Stimulated activated CD8-positive, alpha-beta memory T cell treated with anti-CD3 and anti-CD28 coated beads, Interleukin-15, amount 100 ng/mL, for 1 hour (primary cell): Measurements from ENCODE around the gene SLC25A22.

ENCODE experiments used
- DNase-seq: peaks from one replicate; pipeline ENCODE4 v3.0.0-alpha.2; 2020; ENCODE audit warnings: low read depth

Gene SLC25A22

GRCh38 chr11:788953-789940, 8.8 kb downstream of the SLC25A22 start:
- DNase-seq = no peak

DNA sequence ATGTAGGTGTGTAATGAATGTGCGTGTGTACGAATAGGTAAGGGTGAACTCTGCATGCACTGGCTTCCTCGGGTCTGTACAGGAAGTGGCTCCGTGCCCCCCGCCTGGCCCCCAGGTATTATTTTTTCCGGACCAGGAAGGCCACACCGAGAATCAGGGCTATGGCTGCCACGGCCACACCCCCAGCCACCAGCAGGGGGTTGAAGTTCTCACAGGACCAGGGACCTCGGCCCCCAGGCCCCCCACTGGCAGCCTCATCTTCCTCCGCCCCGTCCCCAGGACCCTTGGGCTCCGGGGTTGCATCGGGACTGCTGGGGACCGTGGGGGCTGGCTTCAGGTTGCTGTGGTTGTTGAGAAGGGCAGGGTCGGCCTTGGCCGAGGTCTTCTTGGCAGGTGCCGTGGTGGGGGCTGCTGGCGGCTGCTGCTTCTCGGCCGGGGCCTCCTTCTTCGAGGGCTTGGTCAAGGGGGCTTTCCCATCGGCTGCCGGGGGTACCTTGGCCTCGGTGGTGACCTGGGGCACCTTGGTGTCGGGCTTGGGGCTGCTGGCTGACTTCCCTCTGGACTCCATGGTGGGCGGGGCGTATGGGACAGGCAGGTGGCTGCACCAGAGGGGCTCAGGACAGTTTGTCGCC, 10.0 kb downstream of the SLC25A22 start:
- no peak for DNase-seq

- no peak for DNase-seq
These were observed 10.9 kb downstream of the SLC25A22 start for GRCh38 chr11:787084-787675.

DNA sequence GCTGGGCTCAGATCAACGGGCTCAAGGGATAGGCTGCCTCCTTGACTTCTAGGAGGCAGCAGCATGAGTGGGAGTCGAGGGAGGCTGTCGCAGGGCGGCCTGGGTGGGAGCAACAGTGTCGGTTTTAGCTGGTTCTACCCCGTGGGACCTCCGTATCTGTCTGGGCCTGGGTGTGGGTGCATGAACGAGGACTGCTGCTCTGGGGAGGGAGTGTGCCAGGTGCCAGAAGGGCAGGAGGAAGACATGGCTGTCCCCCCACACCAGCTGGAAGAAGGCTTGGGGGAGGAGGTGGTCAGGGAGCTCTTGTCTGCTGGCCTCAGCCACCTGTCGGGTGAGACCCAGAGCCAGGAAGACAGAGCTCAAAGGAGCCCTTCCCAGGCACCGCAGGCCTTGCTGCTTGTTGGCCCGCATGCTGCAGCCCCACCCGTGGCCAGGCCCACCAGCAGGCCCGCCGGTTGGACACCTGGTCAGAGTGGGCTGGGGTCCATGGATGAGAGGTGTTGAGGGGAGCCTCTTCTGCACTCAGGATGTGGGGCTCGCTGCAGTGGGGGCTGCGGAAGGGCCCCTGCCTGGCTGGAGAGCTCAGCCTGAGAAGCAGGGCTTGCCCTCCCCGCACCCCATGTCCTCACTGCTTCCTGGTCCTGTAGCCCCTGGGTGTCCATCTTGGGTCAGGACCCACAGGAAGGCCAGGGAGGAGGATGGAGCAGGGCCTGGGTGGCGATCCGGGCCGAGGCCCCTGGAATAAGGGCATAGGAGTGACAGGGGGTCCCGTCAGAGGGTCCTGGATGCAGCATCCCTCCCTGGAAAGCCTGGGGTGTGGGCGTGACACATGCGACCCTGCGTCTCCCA, 11.6 kb downstream of the SLC25A22 start:
- DNase-seq = no peak

DNA sequence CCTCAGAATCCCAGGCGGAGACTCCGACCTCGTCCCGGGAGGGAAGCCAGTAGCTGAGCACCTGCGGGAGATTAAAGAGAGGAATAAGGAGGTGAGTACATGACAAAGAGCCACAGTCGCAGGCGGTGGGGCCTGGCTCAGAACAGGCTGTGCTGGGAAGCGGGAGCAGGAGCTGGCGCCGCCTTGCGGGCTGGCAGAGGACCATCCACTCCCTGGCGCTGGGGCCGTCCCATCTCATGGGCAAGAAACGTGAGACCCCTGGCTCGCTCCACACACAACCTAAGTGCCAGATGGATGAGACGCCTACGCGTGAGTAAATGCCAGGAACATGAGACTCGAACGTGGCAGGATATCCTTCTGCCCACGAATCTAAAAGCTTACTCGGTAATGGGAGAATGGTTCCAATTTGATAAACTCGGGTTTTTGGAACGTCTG, 14.5 kb downstream of the SLC25A22 start:
- no peak for DNase-seq

- DNase-seq = no peak
These were observed 15.6 kb downstream of the SLC25A22 start for GRCh38 chr11:782264-783174.

GRCh38 chr11:779955-780532, 18.0 kb downstream of the SLC25A22 start:
- DNase-seq = no peak

DNA sequence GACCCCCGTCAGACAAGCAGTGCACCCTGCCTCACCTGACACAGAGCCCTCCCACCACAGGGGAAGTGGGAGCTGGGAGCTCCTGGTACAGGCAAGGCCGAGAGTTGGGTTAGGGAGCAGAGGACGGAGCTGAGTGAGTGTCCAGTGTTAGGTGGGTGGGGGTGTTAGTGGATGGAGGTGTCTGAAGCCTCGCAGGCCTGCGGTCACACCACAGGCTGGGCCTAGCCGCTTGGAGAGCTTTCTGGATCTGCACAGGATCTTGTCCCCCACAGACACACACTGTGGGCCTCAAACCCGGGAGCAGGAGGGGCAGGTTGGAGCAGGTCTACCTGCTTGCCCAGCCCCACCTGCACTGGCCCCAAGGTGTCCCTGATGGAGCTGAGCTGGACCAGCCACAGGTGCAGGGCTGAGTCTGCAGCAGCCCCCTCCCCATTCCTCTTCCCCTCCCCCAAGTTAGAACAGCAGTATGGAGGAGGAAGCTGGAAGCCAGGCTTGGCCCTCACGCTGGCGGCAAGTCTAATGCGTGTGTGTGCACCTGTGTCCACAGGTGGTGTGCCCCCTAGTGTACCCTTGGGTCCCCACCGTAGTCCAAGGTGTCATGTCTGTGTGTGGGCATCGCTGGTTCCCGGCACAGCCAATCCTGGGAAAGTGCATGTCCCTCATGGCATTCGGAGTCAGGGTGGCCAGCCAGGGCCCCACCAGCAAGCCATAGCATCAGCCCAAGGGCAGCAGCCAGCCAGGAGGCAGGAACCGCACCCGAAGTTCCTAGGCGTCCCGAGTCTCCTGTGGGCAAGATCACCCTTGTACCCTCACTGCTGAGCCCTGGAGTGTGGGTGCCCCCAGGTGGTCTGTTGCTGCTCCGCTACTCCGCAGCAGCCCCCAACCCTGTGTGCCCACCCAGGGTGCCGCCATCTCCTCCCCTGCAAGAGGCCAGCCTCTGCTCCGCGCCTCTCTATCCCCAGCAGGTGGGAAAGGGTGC, 18.8 kb downstream of the SLC25A22 start:
- DNase-seq = no peak

DNA sequence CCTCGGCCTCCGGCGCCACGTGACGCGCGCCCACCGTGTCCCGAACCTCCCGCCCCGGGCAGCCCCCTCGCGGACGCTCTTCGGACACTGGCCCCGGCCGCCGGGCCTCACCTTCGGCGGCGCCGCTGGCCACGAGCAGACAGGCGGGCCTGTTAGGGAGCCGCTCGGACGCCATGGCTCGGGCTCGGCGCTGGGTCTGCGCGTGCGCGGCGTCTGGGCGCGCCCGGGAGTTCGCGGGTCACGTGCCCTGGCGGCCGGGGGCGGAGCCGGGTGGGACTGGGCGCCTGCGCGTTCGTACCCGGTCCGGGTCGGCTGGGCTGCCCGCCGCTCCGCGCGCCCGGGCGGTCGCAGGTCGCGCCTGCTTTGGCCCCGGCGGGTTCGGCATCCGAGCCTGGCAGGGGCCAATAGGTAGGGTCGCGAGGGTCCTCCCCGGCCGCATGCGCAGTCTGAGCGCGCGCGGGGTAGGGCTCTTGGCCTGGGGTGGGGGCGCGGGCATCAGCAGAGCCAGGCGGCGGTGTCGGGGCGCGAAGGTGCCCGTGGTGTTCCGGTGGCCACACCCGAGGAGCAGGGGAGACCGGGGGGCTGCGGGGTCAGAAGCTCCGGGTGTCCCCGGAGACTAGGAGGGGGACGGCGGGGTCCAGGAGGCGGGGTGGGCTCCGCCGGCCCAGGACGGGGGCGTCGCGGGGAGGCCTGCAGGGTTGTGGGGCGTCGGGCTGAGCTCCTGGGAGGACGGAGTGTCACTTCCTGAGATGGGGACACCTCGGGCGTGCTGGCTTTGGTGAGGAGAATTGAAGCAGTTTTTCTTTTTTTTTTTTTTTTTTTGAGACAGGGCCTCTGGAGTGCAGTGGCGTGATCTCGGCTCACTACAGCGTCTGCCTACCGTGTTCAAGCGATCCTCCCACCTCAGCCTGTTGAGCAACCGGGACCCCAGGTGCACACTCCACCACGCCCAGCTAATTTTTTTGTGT, 20.5 kb downstream of the SLC25A22 start, which contains the start of gene GATD1:
GATD1 (minus strand) TSS at position 200 of the 968 bp plus-strand sequence; CDS start at position 175, 25 bp downstream.
- peak; percentile 84 for DNase-seq

GRCh38 chr11:776561-777287, 21.4 kb downstream of the SLC25A22 start:
- no peak for DNase-seq

GRCh38 chr11:776263-776560, 21.9 kb downstream of the SLC25A22 start:
- no peak for DNase-seq

DNA sequence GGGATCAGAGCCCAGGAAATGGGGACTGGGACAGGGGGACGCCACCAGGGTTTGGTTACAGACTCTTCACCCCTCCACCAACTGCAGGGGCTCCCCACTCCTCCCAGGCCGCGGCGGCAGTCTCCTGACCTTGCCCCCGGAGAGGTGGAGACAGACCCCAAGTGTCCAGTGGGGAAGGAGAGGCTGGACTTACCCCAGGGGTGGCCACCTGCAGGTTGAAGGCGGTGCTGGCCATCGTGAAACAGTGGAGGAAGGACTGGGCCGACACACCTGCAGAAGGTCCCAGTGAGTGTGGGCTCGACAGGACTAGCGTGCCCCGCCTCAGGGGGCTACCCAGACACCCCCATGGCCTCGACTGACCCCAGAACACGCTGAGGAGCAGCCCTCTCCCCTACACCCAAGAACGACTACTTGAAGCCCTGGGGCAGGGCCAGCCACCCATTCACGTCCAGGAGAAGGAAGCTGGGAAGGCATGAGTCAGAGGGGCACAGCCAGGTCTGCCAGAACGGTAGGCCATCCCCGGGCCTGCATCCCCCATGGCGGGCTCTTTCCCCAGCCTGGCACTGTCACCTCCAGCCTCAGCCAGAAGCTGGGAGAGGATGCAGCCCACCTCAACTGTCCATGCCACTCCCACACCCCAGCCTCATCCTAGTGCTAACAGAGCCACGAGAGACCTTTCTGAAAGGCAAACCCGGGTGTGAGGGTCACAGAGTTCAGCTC, 23.0 kb downstream of the SLC25A22 start:
- DNase-seq = no peak

DNA sequence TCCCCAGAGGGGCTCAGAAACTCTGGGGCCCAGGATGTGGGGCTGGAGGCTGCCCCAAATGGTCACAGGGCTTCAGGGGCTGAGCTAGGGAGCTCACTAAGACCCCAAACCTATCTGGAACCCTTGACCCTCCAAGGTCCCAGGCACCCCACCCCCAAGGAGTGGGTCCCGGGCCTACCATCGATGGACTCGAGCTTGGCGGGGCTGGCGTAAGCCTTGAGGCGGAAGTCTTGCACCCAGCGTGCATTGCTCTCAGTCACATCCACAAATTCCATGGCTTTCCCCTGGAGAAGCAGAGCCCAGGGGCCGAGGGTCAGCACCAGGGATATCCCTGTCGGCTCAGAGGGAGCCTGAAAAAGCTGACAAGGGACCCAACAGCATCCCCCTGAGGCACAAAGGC, 24.3 kb downstream of the SLC25A22 start:
- DNase-seq = no peak

- no peak for DNase-seq
These were observed 24.7 kb downstream of the SLC25A22 start for GRCh38 chr11:773425-773824.

DNA sequence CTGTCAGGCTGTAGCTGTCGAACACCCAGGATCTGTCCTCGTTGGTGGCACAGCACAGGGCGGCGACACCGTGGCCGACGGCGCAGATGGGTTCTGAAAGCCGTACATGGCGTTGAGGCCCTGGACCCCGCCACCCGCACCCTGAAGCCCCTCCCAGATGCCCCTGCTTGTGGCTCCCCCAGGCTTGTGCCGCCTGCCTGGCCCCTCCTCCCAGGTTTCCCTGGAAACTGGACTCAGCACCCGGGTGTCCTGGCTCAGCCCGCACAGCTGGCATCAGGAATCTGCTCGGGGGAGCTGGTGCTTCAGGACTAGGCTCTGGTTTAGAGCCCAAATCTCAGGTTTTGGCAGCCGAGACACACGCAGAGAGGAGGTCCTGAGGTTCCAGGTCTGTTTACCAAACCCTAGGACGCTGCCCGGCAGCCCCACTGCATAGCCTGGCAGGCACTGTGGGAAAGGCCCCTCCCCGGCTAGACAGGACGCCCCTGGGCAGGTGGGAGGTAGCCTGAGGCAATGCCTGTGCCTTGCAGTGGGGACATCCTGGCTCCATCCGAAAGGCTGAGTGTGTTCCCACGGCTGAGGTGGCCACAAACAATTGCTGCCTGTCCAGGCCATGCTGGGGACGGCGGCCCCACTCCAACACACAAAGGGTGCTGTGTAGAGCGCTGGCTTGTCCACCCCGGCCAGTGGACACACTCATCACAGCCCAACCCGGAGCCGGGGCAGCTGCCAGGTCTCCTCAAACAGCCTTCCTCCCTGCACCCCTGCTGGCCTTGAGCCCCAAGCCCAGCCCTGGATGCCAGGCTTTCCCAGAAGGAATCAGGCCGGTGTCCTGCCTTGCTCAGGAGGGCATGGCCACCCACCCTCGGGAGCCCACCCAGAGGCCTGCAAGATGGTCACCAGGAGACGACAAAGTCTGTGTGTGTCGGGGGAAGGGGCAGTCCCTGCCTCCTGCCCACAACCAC, 25.4 kb downstream of the SLC25A22 start:
- no peak for DNase-seq
